Endothelial cell of umbilical vein (primary cell): ENCODE results near the gene CCDC190. TPM values are rescaled to one million over a fixed set of nuclear protein-coding genes. Genes with fewer than 3 reads are reported as not detected.
A peak's percentile ranks its signal among the peaks of the same experiment; 100 is the strongest.

Experiments used
- BruUV-seq: library from RNA; stranded (reverse); fragments of 400-500 nt; replicated peaks from 2 replicates; lab custom pipeline; 2021; lab: Mats Ljungman, UMichigan
- CTCF ChIA-PET: fragments of 300-600, 350-600 bp; sonication (Branson Sonifier 250); formaldehyde crosslinking; loops from one replicate; lab custom pipeline; 2021; ENCODE audit warnings: antibody characterized with exemption, inconsistent platforms; lab: Charles Lee
- POLR2A ChIA-PET: fragments of 300-600, 350-600 bp; sonication (Branson Sonifier 250); formaldehyde crosslinking; loops from one replicate; lab custom pipeline; 2021; ENCODE audit warnings: antibody characterized with exemption, inconsistent platforms; lab: Charles Lee
- DNase-seq: peaks from one replicate; pipeline ENCODE4 v3.0.0-alpha.2; 2011; ENCODE audit warnings: low read depth, low spot score
- FAIRE-seq: peaks from 2 replicates; lab custom pipeline; 2011; peaks lifted over from hg19 to GRCh38; lab: Jason Lieb, UNC
- H2AFZ ChIP-seq: 2 replicates; pipeline ENCODE4 v1.6.0; 2012; ENCODE audit warnings: low read depth, low read length, control low read depth, inconsistent platforms
- H3K27ac ChIP-seq: 2 replicates; pipeline ENCODE4 v1.5.1; 2011; ENCODE audit warnings: low read depth, mild to moderate bottlenecking, control low read depth, low read length, moderate library complexity; ENCODE audit not compliant: insufficient read depth
- H3K27me3 ChIP-seq, 2 experiments: 2 replicates each; pipeline versions ENCODE4 v1.6.0 to v1.6.1; 2011; ENCODE audit warnings: low read length in 2 of 2, mixed read lengths in 1 of 2; ENCODE audit not compliant: control insufficient read depth in 2 of 2, insufficient read depth in 2 of 2
- H3K36me3 ChIP-seq, 2 experiments: 2 replicates in 1 of 2; 3 replicates in 1 of 2; pipeline ENCODE4 v1.5.1; 2011; ENCODE audit warnings: low read length in 2 of 2, mild to moderate bottlenecking in 1 of 2, moderate library complexity in 1 of 2; ENCODE audit not compliant: control insufficient read depth in 2 of 2, insufficient read depth in 2 of 2; ENCODE audit errors: extremely low read depth in 1 of 2
- H3K4me1 ChIP-seq: 3 replicates; pipeline ENCODE4 v1.5.1; 2011; ENCODE audit warnings: mild to moderate bottlenecking, low read length; ENCODE audit not compliant: control insufficient read depth, insufficient read depth; ENCODE audit errors: extremely low read depth
- H3K4me2 ChIP-seq: 2 replicates; pipeline ENCODE4 v1.6.1; 2011; ENCODE audit warnings: low read length, control low read depth, mixed read lengths; ENCODE audit not compliant: insufficient read depth
- H3K4me3 ChIP-seq, 3 experiments: fragments of 200-600 bp in 1 of 3; sonication (generic), shearing (Covaris generic) in 1 of 3; replicated peaks in 1 of 3; 2 replicates each; pipeline ENCODE4 v1.5.1; 2011 to 2016; ENCODE audit warnings: control low read depth in 3 of 3, low read length in 3 of 3, mild to moderate bottlenecking in 2 of 3, inconsistent platforms in 1 of 3, low read depth in 1 of 3, moderate library complexity in 1 of 3; ENCODE audit not compliant: insufficient read depth in 1 of 3
- H3K79me2 ChIP-seq: 2 replicates; pipeline ENCODE4 v1.6.0; 2012; ENCODE audit warnings: low read length, inconsistent platforms; ENCODE audit not compliant: control insufficient read depth, insufficient read depth
- H3K9ac ChIP-seq: replicated peaks from 2 replicates; pipeline ENCODE3; 2011; ENCODE audit warnings: low read length, control low read depth; ENCODE audit not compliant: insufficient read depth; ENCODE audit errors: extremely low read depth
- H3K9me1 ChIP-seq: replicated peaks from 3 replicates; pipeline ENCODE4 v1.6.0; 2011; ENCODE audit warnings: mild to moderate bottlenecking, low read length; ENCODE audit not compliant: control insufficient read depth, insufficient read depth; ENCODE audit errors: extremely low read depth
- H3K9me3 ChIP-seq: replicated peaks from 2 replicates; pipeline ENCODE4 v1.5.1; 2012; ENCODE audit warnings: low read length, inconsistent platforms; ENCODE audit not compliant: control insufficient read depth, insufficient read depth
- H4K20me1 ChIP-seq: replicated peaks from 2 replicates; pipeline ENCODE3; 2011; ENCODE audit warnings: mild to moderate bottlenecking, low read length; ENCODE audit not compliant: control insufficient read depth, insufficient read depth; ENCODE audit errors: extremely low read depth
- CTCF ChIP-seq, 2 donors: IDR thresholded peaks; 1 replicate in 1 of 2; 2 replicates in 1 of 2; pipeline ENCODE4 v1.5.1; 2011; ENCODE audit warnings: low read length in 2 of 2, mild to moderate bottlenecking in 2 of 2, moderate library complexity in 2 of 2, control low read depth in 1 of 2, inconsistent platforms in 1 of 2, low read depth in 1 of 2; ENCODE audit not compliant: insufficient read depth in 1 of 2; ENCODE audit errors: extremely low read depth in 1 of 2
- EZH2 ChIP-seq: IDR thresholded peaks from 2 replicates; pipeline ENCODE4 v1.6.1; 2012; ENCODE audit warnings: borderline replicate concordance, low read depth, mild to moderate bottlenecking, moderate library complexity, low read length, inconsistent platforms; ENCODE audit not compliant: severe bottlenecking
- FOS ChIP-seq: IDR thresholded peaks from 2 replicates; pipeline ENCODE4 v1.6.1; 2011; ENCODE audit warnings: mild to moderate bottlenecking, low read length, moderate library complexity, borderline replicate concordance; ENCODE audit not compliant: insufficient read depth
- GATA2 ChIP-seq: IDR thresholded peaks from 2 replicates; pipeline ENCODE4 v1.7.0; 2011; ENCODE audit warnings: low read depth, mild to moderate bottlenecking, moderate library complexity, mixed read lengths, low read length; ENCODE audit not compliant: insufficient read length, insufficient read depth
- JUN ChIP-seq: IDR thresholded peaks from 2 replicates; pipeline ENCODE4 v1.6.1; 2011; ENCODE audit warnings: borderline replicate concordance, low read depth; ENCODE audit not compliant: insufficient read length, insufficient read depth
- MYC ChIP-seq: IDR thresholded peaks from one replicate; pipeline ENCODE4 v1.6.1; 2011; ENCODE audit warnings: mild to moderate bottlenecking, low read depth, low read length
- POLR2A ChIP-seq: IDR thresholded peaks from 2 replicates; pipeline ENCODE4 v1.6.1; 2012; ENCODE audit warnings: low read depth, mild to moderate bottlenecking, control low read depth, low read length
- POLR2AphosphoS5 ChIP-seq: IDR thresholded peaks from 2 replicates; pipeline ENCODE4 v1.6.1; 2012; ENCODE audit warnings: low read depth, mild to moderate bottlenecking, control low read depth, low read length, moderate library complexity; ENCODE audit not compliant: insufficient read depth
- dilution Hi-C: fragments of 300-500 bp; cut with MboI; formaldehyde crosslinking; loops from one replicate; pipeline ENCODE4 v1.15.0; 2019; ENCODE audit warnings: low sequenced_read_pairs; ENCODE audit not compliant: extremely low pct_ligation_motif_present
- intact Hi-C: fragments of 100-400 bp; cut with micrococcal nuclease; formaldehyde crosslinking; loops from one replicate; pipeline ENCODE4 v1.10.0; 2022
- polyA plus RNA-seq, 4 experiments: library from polyadenylated mRNA; depleted of rRNA in 3 of 4; stranded (reverse) in 3 of 4; unstranded in 1 of 4; fragments of >200 nt; gene quantifications; 2 replicates each; pipeline versions ENCODE4 v1.2.1 to v1.2.3, GENCODE V29; 2011 to 2012; ENCODE audit warnings: missing spikeins in 1 of 4
- total RNA-seq: library from RNA; stranded (reverse); gene quantifications from 2 replicates; pipeline ENCODE4 v1.2.3, GENCODE V29; 2021

Gene CCDC190
- total and polyA plus RNA-seq, 2 donors (not counting 3 experiments of a cell fraction or from before 2014, with no cell fraction given): 3.7 to 9.0 TPM

GRCh38 chr1:162878000-162878596 lies 17.1 kb upstream of the CCDC190 start:
- BruUV-seq: no TSS peak
- POLR2A ChIA-PET: interaction anchor here (1.0 to 1.3 kb wide), 2 partner anchors 191 to 193 kb away, joined by 4 read pairs; partner anchors contain the start of gene RGS4
- no peaks in the 10 kb centered on the region for H4K20me1 ChIP-seq
- no peaks in the 10 kb centered on the region for H3K27me3 ChIP-seq
- H3K79me2 ChIP-seq: no peaks in the 10 kb centered on the region
- H3K4me1 ChIP-seq: peaks cover 24% of the 10 kb centered on the region
- DNase-seq (peak; percentile 85), FAIRE-seq (peak; percentile 83)
- H3K27ac ChIP-seq: no peak overlapping the region
- peak overlapping the region; percentile 48 for H2AFZ ChIP-seq
- no peak overlapping the region for H3K4me3 ChIP-seq
- no peak overlapping the region for H3K4me2 ChIP-seq
- CTCF ChIA-PET: interaction anchor here (0.6 to 2.4 kb wide), 34 partner anchors 9 to 437 kb away, joined by 3 to 152 read pairs (median 5); partner anchors contain the start of genes CCDC190 and RGS4
- no peak overlapping the region for H3K9ac ChIP-seq
- no peaks in the 10 kb centered on the region for H3K9me3 ChIP-seq
- dilution Hi-C loops (loop anchor here (25.0 kb wide), 1 partner anchor 309 kb away; no protein-coding TSS in a partner anchor), intact Hi-C loops (loop anchor here (1.0 to 2.0 kb wide), 5 partner anchors 24 to 437 kb away; partner anchors contain the start of gene RGS4)
- no peaks in the 10 kb centered on the region for H3K36me3 ChIP-seq
- no peak for TF ChIP-seq POLR2AphosphoS5
- TF ChIP-seq CTCF (IDR thresholded peaks at IDR 0.05; ENCODE audit: extremely low read depth in 1 of 2, insufficient read depth in 1 of 2, low read depth in 1 of 2, low read length in 2 of 2): peak; percentile 71 to 80
- H3K9me1 ChIP-seq: no peaks in the 10 kb centered on the region

GRCh38 chr1:162877412-162877811 lies 16.4 kb upstream of the CCDC190 start:
- dilution Hi-C loops: loop anchor here (25.0 kb wide), 1 partner anchor 310 kb away; no protein-coding TSS in a partner anchor
- H2AFZ ChIP-seq: peak overlapping the region; percentile 48

More at GRCh38 chr1:162877412-162877811, 16.4 kb upstream of the CCDC190 start:
- FAIRE-seq (no peak), DNase-seq (no peak)
- Histone ChIP-seq H4K20me1 (no peaks in the 10 kb centered on the region), H3K79me2 (no peaks in the 10 kb centered on the region), H3K9me1 (no peaks in the 10 kb centered on the region), H3K9me3 (no peaks in the 10 kb centered on the region), H3K36me3 (no peaks in the 10 kb centered on the region), H3K27me3 (no peaks in the 10 kb centered on the region), H3K4me3 (no peak overlapping the region), H3K9ac (no peak overlapping the region), H3K27ac (no peak overlapping the region), H3K4me2 (no peak overlapping the region), H3K4me1 (peaks cover 27% of the 10 kb centered on the region)
- BruUV-seq: no TSS peak
- TF ChIP-seq GATA2 (no peak), JUN (no peak), MYC (no peak), POLR2AphosphoS5 (no peak), POLR2A (no peak), FOS (no peak), CTCF (IDR thresholded peaks at IDR 0.05; ENCODE audit: extremely low read depth in 1 of 2, insufficient read depth in 1 of 2, low read depth in 1 of 2, low read length in 2 of 2) (no peak), EZH2 (no peak)
- intact Hi-C loops: no loop called here
- ChIA-PET POLR2A (interaction anchor here (1.0 kb wide), 1 partner anchor 194 kb away, joined by 4 read pairs; no protein-coding TSS in a partner anchor), CTCF (interaction anchor here (1.0 to 2.4 kb wide), 18 partner anchors 11 to 438 kb away, joined by 3 to 152 read pairs (median 8); partner anchors contain the start of gene RGS4)
